ENCODE results near the gene RAB31. TPM values are rescaled to one million over a fixed set of nuclear protein-coding genes. Genes with fewer than 3 reads are reported as not detected.

The RAB31 gene
- total and polyA plus RNA-seq, 2 of the 13 experiments (the other 11 are each of a cell fraction or from before 2014, with no cell fraction given), result 1.1 to 1.7 TPM

- Histone ChIP-seq H3K9ac (ENCODE audit: insufficient read depth, low read depth, low read length) (no peak overlapping the region), H3K79me2 (ENCODE audit: insufficient read depth, low read length) (no peaks in the 10 kb centered on the region), H3K27me3 (ENCODE audit: control insufficient read depth in 1 of 2, insufficient read depth in 2 of 2, low read length in 2 of 2) (no peaks in the 10 kb centered on the region), H2AFZ (ENCODE audit: low read length) (no peak overlapping the region), H3K4me2 (ENCODE audit: low read depth, low read length) (no peak overlapping the region), H3K4me3 (replicated peaks in 1 of 3; ENCODE audit: insufficient read depth in 1 of 3, low read depth in 2 of 3, low read length in 3 of 3) (no peak overlapping the region), H3K36me3 (replicated peaks in 1 of 2; ENCODE audit: control insufficient read depth in 1 of 2, insufficient read depth in 2 of 2, low read length in 2 of 2) (no peaks in the 10 kb centered on the region), H3K27ac (ENCODE audit: extremely low read length, insufficient read depth, low read length) (no peak overlapping the region), H4K20me1 (ENCODE audit: insufficient read depth, low read length) (no peaks in the 10 kb centered on the region), H3K9me3 (ENCODE audit: low read length) (no peaks in the 10 kb centered on the region), H3K4me1 (ENCODE audit: insufficient read depth, low read length) (peaks cover 59% of the 10 kb centered on the region)
- FAIRE-seq (no peak), ATAC-seq (no peak), DNase-seq (ENCODE audit: low spot score) (no peak)
- 79% methylated on average over 14 of the region's 14 CpGs for WGBS (ENCODE audit: low lambda C conversion rate)
- ChIA-PET POLR2A (no interaction called here), CTCF (ENCODE audit: low intra/inter-chr PET ratio, low total read pairs) (no interaction called here)
- intact Hi-C loops (cut with micrococcal nuclease; ENCODE audit: unreplicated experiment) (no loop called here), in situ Hi-C loops (cut with HindIII; ENCODE audit: extremely low pct_ligation_motif_present, low pct_unique_long_range_greater_than_20kb) (no loop called here)
- no TSS peak for BruUV-seq (replicated peaks)
- TF ChIP-seq, protein P1, sequence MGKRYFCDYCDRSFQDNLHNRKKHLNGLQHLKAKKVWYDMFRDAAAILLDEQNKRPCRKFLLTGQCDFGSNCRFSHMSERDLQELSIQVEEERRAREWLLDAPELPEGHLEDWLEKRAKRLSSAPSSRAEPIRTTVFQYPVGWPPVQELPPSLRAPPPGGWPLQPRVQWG (CRISPR knock-in tag; IDR thresholded peaks at IDR 0.05; ENCODE audit: borderline replicate concordance, low read depth), result no peak
- TF ChIP-seq ZNF83 (CRISPR knock-in tag; IDR thresholded peaks at IDR 0.05; ENCODE audit: borderline replicate concordance), result no peak
- TF ChIP-seq, protein P2, sequence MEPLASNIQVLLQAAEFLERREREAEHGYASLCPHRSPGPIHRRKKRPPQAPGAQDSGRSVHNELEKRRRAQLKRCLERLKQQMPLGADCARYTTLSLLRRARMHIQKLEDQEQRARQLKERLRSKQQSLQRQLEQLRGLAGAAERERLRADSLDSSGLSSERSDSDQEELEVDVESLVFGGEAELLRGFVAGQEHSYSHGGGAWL (CRISPR knock-in tag; IDR thresholded peaks at IDR 0.05), result no peak
- TF ChIP-seq HDAC2 (CRISPR knock-in tag; IDR thresholded peaks at IDR 0.05), result no peak
- no peak for TF ChIP-seq JUND (CRISPR knock-in tag; IDR thresholded peaks at IDR 0.05)
- no peak for TF ChIP-seq RCOR2 (CRISPR knock-in tag; IDR thresholded peaks at IDR 0.05)
- TF ChIP-seq REST (IDR thresholded peaks at IDR 0.05; ENCODE audit: borderline replicate concordance in 1 of 2, low read depth in 1 of 2, low read length in 2 of 2), result no peak
- no peak for TF ChIP-seq NCOA1 (CRISPR knock-in tag; IDR thresholded peaks at IDR 0.05)
- 0 out of 2 replicates have a peak, but pooled peaks have one; percentile 13 for TF ChIP-seq CTCF (CRISPR knock-in tag; IDR thresholded peaks at IDR 0.05)
- no peak for TF ChIP-seq BORCS8-MEF2B (CRISPR knock-in tag; IDR thresholded peaks at IDR 0.05)
- peak; percentile 17; the same call in 1 of the 2 replicates for TF ChIP-seq STAG1 (CRISPR knock-in tag; IDR thresholded peaks at IDR 0.05)
- no peak for TF ChIP-seq SNAI1 (CRISPR knock-in tag; IDR thresholded peaks at IDR 0.05; ENCODE audit: borderline replicate concordance)
- TF ChIP-seq, protein P3, sequence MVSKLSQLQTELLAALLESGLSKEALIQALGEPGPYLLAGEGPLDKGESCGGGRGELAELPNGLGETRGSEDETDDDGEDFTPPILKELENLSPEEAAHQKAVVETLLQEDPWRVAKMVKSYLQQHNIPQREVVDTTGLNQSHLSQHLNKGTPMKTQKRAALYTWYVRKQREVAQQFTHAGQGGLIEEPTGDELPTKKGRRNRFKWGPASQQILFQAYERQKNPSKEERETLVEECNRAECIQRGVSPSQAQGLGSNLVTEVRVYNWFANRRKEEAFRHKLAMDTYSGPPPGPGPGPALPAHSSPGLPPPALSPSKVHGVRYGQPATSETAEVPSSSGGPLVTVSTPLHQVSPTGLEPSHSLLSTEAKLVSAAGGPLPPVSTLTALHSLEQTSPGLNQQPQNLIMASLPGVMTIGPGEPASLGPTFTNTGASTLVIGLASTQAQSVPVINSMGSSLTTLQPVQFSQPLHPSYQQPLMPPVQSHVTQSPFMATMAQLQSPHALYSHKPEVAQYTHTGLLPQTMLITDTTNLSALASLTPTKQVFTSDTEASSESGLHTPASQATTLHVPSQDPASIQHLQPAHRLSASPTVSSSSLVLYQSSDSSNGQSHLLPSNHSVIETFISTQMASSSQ (IDR thresholded peaks at IDR 0.05; ENCODE audit: low read depth), result no peak
- TF ChIP-seq, protein P3 (CRISPR knock-in tag; IDR thresholded peaks at IDR 0.05; ENCODE audit: borderline replicate concordance), result no peak
Measured at GRCh38 chr18:9810994-9811705, 103.0 kb downstream of the RAB31 start.
